Fibroblast of peridontal ligament (primary cell): Measurements from ENCODE around the gene PLCB4.
"Not testable (repeated sequence)": the region's sequence is repeated elsewhere in the genome, so short reads cannot be mapped to it uniquely, and the experiment has no call there.

ENCODE experiments used
- DNase-seq: peaks from one replicate; pipeline ENCODE4 v3.0.0-alpha.2; 2010; ENCODE audit errors: extremely low read depth

Gene PLCB4

DNA sequence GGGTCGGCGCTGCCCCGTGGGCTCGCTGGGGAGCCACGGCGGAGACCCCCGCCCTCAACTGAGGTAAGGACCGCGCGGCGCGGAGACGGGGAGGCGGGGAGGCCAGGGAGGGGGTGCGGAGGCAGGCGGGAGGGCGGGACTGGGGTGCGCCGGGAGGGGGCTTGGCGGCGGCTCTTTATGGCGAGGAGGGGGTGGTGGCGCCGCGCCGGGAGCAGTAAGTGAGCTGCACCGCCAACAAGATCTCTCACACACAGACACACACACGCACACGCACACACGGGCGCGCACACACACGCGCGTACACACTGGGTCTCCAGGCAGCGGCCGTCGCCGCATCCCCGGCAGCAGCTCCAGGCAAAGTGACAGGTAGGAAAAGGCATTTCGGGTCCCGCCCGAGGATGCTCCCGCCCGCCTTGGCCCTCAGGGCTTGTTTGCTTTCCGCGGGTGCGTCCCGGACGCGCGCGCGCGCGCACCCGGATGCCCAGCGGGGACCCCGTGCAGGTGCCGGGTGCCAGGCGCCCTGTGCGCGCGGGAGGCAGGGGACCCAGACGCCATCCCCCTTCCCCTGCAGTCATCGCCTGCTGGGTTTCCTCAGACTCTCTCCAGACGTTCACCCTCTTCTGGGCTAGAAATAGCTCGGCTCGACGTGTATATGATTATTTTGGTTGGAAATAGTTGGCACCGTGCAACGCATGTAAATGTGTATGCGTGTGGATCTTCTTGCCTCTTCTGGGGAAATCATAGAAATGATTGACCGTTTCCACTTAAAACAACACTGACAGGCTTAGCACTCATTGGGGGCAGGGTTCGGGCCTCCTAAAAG is at the start of gene PLCB4:
Gene PLCB4, plus strand, starts transcription at position 247 of the 823 bp plus-strand sequence. CDS start 238,728 bp downstream, outside the sequence.
- DNase-seq, result peak; percentile 73

DNA sequence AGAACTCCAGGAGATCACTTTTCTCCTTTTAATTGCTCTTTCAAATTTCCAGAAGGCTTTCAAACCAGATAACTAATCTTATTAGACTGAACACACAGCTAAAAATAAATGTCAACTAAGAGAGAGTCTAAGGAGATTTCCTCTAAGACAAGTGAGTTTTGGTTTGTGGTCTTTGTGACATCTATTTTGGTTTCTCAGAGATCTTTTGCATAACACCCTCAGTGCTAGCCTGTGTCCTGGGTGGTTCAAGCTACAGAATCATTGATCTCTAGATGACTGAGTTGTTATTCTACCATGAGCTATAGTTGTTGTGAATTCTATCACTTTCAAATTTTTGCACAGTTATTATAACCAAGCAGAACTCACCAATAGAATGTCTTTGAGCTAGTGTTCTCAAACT is 49.1 kb upstream of the PLCB4 start:
- DNase-seq, result no peak

DNA sequence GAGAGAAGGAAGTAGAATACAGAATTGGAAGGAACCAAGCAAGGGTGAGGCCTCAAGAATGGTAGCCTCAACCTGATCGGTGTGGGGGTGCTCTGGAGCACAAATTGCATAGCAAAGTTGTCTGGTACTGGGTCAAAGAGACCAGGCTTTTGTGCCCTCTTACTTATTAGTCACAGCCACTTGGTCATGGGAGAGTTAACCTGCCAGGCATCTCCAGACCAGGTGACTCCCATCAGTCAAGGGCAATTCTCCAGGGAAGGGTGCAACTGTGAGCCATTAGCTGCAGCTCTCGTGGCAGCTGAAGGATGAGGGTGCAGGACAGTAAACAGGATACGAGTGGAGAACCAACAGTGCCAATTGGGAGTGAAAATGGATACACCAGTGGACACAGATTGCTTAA is 47.7 kb upstream of the PLCB4 start:
- DNase-seq, result no peak

DNA sequence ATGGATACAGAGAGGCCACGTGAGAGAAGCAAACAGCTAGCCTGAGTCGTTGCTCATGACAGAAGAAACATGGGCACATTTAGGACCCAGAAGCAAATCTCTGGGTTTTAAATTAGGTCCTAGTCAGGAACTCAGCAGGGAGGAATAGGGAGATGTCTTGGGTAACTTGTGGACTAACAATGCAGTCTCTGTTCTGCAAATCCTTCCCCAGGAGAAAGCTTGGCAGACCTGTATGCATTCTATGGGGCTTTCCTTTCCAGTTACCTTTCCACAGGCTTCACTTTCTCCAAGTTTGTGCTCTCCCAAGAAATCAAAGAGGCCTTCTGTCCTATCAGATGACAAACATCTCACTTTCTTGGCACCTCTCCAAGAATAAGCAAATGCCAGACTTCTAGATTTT is 47.2 kb upstream of the PLCB4 start:
- peak; percentile 25 for DNase-seq

DNA sequence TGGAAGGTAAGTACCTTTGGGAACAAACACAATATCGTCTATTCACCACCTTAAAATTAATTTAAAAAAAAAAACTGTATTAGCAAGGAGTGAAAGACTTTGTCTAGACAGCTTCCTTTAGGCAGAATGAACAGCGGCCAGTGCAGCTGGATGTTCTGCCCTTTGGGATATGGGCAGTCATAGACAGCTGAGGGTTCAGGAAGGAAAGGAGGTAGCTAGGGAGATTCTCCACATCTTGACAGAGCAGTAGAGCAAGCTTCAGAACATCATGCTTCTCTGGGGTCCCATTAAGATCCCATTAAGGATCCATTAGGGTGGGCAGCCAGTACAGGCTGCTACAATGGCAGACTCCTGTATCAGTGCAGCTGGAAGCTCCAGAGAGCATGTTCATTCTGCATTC is 46.5 kb upstream of the PLCB4 start:
- no peak for DNase-seq

DNA sequence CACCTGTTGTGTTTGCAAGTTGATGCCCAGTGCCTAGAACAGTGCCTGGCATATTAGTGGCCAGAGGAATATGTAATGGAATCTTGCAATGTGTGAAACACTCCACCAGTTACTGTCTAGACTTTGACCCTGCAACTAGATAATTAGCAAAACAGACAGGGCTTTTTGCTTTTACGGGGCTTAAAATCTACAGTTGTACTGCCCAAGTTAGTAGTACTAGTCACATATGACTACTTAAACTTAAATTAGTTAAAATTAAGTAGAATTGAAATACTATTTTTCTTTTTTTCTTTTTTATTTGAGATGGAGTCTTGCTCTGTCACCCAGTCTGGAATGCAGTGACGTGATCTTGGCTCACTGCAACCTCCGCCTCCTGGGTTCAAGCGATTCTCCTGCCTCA is 44.3 kb upstream of the PLCB4 start:
- DNase-seq, result no peak

DNA sequence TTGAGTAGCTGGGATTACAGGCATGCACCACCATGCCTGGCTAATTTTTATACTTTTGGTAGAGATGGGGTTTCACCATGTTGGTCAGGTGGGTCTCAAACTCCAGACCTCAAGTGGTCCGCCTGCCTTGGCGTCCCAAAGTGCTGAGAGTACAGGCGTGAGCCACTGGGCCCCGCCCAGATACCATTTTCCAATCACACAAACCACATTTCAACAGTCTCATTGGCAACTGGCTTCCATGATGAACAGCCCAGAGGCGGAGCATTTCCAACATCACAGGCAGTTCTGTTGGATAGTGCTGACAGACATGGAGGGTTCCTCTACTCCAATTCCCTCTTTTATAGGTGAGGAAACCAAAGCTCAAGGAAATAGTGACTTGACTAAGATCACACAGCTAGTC is 43.9 kb upstream of the PLCB4 start:
- no peak for DNase-seq

DNA sequence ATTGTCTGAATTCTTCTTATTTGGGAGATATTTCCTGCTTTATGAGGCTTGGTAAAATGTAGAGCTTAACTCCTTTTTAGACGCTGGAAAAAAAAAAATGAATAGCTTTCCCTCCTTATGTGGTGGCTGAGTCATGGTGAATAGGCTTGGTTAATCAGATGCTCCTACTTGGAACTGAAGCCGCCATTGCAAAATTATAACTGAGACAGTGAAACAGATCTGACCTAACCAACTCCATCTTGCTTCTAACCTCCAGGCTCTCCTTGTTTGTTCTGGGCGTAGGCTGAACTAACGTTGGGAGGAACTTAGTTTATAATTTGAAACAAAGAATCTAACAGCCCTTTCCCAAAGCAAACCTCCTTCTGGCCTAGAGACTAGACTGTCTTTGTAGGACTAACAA is 43.2 kb upstream of the PLCB4 start:
- DNase-seq, result peak; percentile 91

DNA sequence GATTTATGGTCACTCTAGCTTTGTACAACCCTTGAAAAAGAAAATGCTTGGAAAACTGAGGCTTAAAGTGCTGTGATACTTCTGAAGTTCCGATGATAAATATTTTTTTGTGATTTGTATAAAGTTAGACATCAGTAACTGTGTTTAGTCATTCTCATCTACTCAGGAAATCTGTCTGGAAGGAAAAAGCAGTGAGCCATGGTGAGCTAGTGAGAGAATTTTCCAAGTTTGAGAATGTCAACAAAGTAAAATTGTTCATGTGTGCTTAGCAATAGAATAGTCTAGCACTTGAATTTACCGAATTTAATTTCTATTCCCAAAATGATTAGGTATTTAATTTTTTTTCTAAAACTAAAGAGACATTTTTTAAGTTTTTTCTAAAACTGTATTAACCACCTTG is 41.3 kb upstream of the PLCB4 start:
- DNase-seq, result no peak

DNA sequence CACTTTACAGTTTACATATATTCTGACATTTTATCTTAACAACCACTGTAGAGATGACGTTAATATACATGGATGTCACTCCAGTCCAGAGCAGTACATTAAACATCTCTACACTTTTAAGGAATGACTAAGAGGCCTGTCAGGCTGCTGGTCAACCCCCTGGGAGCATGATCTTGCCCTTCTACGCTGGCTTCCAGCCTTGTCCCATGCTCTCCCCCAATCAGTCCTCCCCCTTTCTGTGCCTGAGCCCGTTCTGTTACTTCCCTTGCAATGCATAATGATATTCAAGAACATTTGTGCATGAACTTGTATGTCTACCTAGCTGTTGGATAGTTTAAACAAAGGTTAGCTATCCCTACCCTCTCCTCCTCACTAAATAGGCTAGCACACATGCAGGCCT is 40.5 kb upstream of the PLCB4 start:
- DNase-seq, result peak; percentile 62

DNA sequence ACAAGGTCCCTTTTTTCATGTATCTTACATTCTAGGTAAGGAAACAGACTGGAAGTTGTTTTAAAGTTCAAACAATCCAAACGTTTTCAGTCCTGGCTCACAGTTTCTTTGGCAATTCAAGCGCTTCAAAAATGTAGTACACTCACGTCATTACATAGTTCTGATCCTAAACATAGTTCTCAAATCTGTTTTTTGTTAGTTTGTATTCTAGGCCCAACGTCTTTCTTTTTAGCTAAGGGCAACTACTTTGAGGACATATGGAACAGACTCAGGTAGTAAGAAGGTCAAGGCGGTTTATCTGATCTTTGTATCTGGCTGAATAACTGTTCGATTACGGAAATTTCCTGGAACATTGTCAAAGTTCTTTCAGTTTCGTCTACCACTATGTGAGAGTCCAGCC is 36.9 kb upstream of the PLCB4 start:
- DNase-seq, result peak; percentile 46

DNA sequence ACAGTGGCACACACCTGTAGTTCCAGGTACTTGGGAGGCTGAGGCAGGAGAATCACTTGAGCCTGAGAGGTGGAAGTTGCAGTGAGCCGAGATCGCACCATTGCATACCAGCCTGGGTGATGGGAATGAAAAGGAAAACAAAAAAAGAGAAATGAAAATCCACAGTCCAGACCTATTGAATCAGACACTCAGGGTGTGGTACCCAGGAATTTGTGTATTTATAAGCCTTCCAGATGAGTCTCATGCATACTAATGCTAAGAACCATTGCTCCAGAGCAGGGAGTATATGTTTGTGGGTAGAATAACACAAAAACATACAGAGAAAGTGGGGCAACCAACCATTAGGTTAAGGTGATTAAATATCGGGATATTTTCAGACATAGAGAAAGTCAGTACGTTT is 36.1 kb upstream of the PLCB4 start:
- DNase-seq, result peak; percentile 42

DNA sequence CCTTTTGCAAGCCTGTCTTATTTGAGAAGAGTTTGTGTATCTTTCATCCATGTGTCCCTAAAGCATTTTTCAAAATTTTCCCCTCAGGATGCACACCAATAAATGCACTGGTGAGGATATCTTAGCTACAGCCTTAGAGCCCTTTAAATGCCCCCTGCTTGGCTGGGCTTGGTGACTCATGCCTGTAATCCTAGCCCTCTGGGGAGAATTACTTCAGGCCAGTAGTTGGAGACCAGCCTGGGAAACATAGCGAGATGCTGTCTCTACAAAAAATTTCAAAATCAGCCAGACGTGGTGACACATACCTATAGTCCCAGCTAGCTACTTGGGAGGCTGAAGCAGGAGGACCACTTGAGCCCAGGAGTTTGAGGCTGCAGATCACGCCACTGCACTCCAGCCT is 33.8 kb upstream of the PLCB4 start:
- DNase-seq, result peak; percentile 94

DNA sequence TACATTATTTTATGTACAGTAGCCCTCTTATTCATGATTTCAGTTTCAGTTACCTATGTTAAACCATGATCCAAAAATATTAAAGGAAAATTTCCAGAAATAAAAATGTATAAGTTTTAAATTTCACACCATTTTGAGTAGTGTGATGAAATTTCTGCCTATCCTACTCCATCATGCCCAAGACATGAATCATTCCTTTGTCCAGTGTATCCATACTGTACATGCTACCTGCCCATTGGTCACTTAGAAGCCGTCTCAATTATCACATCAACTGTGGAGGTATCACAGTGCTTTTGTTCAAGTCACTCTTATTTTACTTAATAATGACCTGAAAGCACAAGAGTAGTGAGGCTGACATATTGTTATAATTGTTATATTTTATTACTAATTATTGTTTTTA is 32.3 kb upstream of the PLCB4 start:
- DNase-seq, result no peak

DNA sequence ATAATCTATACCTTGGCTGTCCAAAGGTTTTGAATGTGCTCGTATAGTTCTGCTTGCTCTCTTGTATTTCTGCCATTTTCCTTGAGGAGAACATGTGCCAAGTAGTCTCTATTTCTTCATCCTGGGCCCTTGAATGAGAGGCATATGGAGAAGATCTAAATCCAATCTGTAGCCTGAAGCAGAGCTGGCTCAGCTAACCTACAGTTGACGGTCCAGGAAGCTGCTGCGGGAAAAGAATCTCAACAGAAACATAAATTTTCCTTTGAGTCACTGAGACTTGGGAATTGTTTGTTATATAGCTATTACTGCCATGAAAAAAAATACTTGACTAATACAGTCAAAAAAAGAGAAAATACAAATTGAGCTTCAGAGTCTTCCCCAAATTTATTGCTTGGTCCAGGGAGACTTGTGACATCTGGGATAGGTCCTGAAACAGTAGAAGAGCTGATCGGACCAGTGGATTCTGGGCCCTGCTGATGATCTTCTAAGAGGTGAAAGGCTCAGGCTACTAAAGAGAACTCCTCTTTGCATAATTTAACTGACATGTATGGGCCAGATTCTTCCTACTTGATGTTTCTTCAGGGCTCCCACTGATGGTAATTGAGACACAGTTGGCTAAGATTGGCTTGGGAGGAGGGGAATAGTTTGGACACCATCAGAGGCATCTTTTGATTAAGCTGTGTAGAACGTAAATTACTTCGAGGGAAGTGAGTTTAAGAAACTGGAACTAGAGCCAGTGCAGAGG is 29.9 kb upstream of the PLCB4 start:
- DNase-seq, result no peak

DNA sequence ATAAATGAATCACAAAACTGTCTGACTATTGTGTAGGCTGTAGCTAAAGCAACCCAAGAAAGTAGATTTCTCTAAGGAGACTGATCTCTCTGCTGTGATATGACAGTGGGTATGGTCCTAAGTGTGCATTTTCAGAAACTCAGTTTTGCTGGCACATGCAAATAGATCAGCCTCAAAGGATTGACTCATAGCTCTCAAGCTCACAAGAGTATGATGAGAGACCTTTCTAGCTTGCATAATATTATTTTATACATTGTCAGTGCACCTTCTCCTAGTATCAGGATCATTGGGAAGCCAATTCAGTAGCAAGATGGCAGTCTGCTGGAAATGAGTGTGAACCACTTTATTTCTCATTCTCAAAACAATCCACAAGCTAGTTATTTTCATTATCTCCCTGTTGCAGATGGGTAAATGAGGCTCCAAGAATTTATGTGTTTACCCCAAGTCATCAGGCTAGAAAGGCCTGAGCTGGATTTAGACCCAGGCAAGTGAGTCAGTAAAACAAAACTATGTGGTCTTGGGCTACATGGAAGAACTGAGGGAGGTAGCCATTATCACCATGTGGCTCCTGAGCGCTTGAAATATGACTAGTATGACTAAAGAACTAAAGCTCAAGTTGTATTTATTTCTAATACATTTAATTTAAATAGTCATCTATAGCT is 27.9 kb upstream of the PLCB4 start:
- DNase-seq, result peak; percentile 66

DNA sequence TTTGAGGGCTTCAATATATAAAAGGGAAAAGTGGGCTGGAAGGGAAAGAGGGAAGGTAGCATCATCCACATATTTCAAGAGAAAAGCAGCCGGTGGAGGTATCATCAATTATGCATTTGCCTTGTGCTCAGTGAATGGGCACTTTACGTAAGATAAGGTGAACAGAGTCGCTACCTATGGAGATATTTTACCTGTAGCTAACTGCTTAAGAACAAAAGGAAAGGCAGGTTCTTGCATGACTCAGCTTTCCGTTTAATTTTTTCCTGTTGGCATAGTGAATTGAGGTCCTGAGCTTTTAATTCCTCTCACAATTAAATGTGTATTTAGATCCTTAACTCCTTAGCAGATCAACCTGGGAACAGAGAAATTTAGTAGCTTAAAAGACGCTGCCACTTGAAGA is 25.5 kb upstream of the PLCB4 start:
- DNase-seq, result no peak

DNA sequence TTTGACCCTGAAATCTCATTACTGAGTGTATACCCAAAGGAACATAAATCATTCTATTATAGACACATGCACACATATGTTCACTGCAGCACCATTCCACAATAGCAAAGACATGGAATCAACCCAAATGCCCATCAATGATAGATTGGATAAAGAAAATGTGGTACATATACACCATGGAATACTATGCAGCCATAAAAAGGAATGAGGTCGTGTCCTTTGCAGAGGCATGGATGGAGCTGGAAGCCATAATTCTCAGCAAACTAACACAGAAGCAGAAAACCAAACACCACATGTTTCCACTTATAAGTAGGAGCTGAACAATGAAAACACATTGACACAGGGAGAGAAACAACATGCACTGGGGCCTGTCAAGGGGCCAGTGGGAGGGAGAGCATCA is 21.0 kb upstream of the PLCB4 start:
- DNase-seq, result not testable (repeated sequence)

DNA sequence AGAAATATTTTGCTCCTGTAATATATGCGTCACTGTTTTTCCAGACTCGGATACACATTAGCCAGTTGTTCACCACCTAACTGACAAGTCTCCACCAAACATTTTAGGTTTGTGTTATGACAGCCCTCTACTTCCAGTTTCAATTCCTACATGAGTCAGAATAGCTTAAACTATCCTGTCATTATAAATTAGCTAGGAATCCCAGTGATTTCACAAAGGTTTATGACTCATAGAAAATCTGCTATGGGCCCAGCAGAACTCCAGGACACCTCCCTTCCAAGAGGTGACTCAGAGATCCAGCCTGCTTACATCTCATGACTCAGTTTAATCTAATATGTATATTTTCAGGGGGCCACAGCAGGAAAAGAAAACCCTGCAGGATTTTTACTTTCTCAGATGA is 17.4 kb upstream of the PLCB4 start:
- DNase-seq, result peak; percentile 98

DNA sequence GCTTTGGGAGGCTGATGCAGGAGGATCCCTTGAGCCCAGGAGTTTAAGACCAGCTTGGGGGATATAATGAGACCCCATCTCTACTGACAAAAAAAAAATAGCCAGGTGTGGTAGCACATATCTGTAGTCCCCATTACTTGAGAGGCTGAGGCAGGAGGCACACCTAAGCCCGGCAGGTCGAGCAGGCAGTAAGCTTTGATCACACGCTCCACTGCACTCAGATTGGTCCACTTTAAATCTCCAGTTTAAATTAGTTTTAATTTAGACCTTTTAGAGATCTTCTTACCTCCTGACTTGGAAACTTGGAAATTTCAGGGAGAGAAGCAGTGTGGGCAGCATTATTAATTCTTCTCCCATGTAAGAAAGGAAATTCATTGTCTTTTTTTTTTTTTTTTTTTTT is 16.8 kb upstream of the PLCB4 start:
- DNase-seq, result no peak

DNA sequence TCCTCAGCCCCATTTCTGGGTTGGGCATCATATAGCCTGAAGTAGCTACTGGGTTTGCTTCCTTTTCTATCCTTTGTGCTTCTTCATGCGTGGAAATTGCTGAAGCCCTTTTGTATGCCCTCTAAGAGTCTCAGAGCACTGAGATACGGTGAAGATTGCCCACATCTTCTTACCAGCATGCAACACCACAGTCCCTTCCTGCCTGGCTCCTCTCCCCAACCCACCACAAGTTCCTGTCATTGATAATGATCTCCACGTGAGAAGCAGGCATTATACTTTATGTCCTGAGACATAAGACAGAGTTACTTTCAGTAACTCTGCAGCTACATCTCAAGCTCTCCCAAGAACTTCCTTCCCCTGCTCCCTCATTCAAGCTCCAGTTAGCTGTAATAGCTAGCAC is 15.8 kb upstream of the PLCB4 start:
- DNase-seq, result no peak

DNA sequence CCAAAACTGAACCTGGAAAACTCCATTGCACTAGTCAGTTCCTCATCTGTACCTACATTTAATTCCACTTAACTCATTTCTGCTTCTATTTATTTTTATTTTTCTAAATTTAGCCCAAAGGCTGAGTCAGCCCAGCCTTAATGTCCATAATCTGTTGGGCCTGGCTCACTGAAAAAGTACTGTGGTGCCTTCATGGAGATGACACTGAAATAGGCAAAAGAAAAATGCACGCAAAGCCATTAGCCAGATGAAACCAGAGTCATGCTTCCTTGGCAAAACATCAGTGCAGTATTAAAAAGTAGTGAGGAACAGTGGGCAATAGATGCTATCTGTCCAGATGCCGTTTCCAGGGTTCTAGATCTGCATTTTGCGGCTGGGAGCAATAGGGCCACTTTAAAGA is 14.7 kb upstream of the PLCB4 start:
- DNase-seq, result peak; percentile 62

DNA sequence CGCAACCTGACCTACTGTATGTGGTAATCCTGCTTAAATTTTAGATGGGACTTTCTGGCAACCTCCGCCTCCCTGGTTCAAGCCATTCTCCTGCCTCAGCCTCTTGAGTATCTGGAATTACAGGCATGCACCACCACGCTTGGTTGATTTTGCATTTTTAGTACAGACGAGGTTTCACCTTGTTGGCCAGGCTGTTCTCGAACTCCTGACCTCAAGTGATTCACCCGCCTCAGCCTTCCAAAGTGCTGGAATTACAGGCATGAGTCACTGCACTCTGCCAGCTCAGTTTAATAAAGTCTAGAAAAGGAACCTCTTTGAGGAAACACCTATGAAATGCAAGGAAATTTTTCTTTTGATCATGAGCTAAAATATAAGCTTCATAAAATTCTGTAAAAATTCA is 9.0 kb upstream of the PLCB4 start:
- peak; percentile 40 for DNase-seq
